HepG2 (cell line): ENCODE measurements around the gene NOCT. TPM values are rescaled to one million over a fixed set of nuclear protein-coding genes. Genes with fewer than 3 reads are reported as not detected.
A peak's percentile ranks its signal among the peaks of the same experiment; 100 is the strongest.

Source experiments
- CCAR2 ChIP-seq: fragments of 200-400 bp; formaldehyde crosslinking; optimal IDR thresholded peaks from 2 replicates; pipeline ENCODE3; 2018; ENCODE audit warnings: low read depth, mild to moderate bottlenecking, low read length, moderate library complexity
- MNT ChIP-seq: fragments of 450-650 bp; IDR thresholded peaks from 2 replicates; pipeline ENCODE4 v1.6.1; 2016
- PBX3 ChIP-seq: sonication (generic); formaldehyde crosslinking; IDR thresholded peaks from 2 replicates; pipeline ENCODE4 v1.8.1; 2023; ENCODE audit warnings: missing genetic modification reagents, inconsistent platforms, borderline replicate concordance
- PHF20 ChIP-seq: sonication (generic); formaldehyde crosslinking; IDR thresholded peaks from 2 replicates; pipeline ENCODE4 v1.5.0; 2020; ENCODE audit warnings: mild to moderate bottlenecking, missing genetic modification reagents
- PHF8 ChIP-seq: sonication (generic); formaldehyde crosslinking; IDR thresholded peaks from 2 replicates; pipeline ENCODE4 v1.5.0; 2020; ENCODE audit warnings: missing genetic modification reagents
- POLR2G ChIP-seq: fragments of 200-400 bp; formaldehyde crosslinking; IDR thresholded peaks from 2 replicates; pipeline ENCODE4 v1.6.1; 2018; ENCODE audit warnings: mild to moderate bottlenecking, low read depth, low read length, moderate library complexity
- RXRB ChIP-seq: IDR thresholded peaks from 2 replicates; pipeline ENCODE4 v1.6.1; 2016; ENCODE audit warnings: borderline replicate concordance, missing genetic modification reagents, missing compliant biosample characterization
- TMF1 ChIP-seq: sonication (generic); formaldehyde crosslinking; IDR thresholded peaks from 2 replicates; pipeline ENCODE4 v1.8.1; 2022; ENCODE audit warnings: low read depth, missing genetic modification reagents
- ZBTB37 ChIP-seq: sonication (generic); formaldehyde crosslinking; IDR thresholded peaks from 2 replicates; pipeline ENCODE4 v1.4.0; 2020; ENCODE audit warnings: mild to moderate bottlenecking, missing genetic modification reagents
- ZBTB43 ChIP-seq: sonication (generic); formaldehyde crosslinking; conservative IDR thresholded peaks from 2 replicates; pipeline ENCODE4 v1.4.0; 2020; ENCODE audit warnings: missing genetic modification reagents
- ZEB1 ChIP-seq: IDR thresholded peaks from 2 replicates; pipeline ENCODE4 v1.6.1; 2012; ENCODE audit warnings: mild to moderate bottlenecking, low read depth, inconsistent platforms; ENCODE audit not compliant: insufficient replicate concordance
- ZFP41 ChIP-seq: sonication (generic); formaldehyde crosslinking; IDR thresholded peaks from 2 replicates; pipeline ENCODE4 v1.4.0; 2020; ENCODE audit warnings: mild to moderate bottlenecking, missing genetic modification reagents, borderline replicate concordance
- ZNF124 ChIP-seq: sonication (generic); formaldehyde crosslinking; IDR thresholded peaks from 2 replicates; pipeline ENCODE4 v1.4.0; 2020; ENCODE audit warnings: missing genetic modification reagents
- ZNF280D ChIP-seq: sonication (generic); formaldehyde crosslinking; IDR thresholded peaks from 2 replicates; pipeline ENCODE4 v1.5.1; 2020; ENCODE audit warnings: mild to moderate bottlenecking, missing genetic modification reagents
- ZNF326 ChIP-seq: sonication (generic); formaldehyde crosslinking; IDR thresholded peaks from 2 replicates; pipeline ENCODE4 v1.4.0; 2020; ENCODE audit warnings: missing genetic modification reagents, borderline replicate concordance
- ZNF841 ChIP-seq: sonication (generic); formaldehyde crosslinking; IDR thresholded peaks from 2 replicates; pipeline ENCODE4 v1.8.1; 2023; ENCODE audit warnings: missing genetic modification reagents, borderline replicate concordance
- polyA plus RNA-seq, 8 experiments: library from polyadenylated mRNA; depleted of rRNA in 3 of 8; stranded (reverse) in 7 of 8; unstranded in 1 of 8; fragments of >200 nt; fragmentation: Illumina TruSeq in 4 of 8; extraction: Trizol in 4 of 8; gene quantifications; 2 replicates each; pipeline versions ENCODE4 v1.2.1 to v1.2.3, GENCODE V29; 2011 to 2016; ENCODE audit warnings: low read depth in 4 of 8, missing spikeins in 1 of 8, mixed read lengths in 1 of 8; ENCODE audit not compliant: insufficient read depth in 1 of 8
- total RNA-seq, 5 experiments: library from RNA; depleted of rRNA; stranded (reverse); fragments of >200 nt; fragmentation: Illumina TruSeq; extraction: Trizol; gene quantifications; 2 replicates each; pipeline ENCODE4 v1.2.3, GENCODE V29; 2016; ENCODE audit warnings: low read depth in 1 of 5

The NOCT gene
- total and polyA plus RNA-seq, 2 of the 13 experiments (the other 11 are each of a cell fraction or from before 2014, with no cell fraction given) = 3.6 to 13.1 TPM

- TF ChIP-seq ZNF280D (no peak), POLR2G (peak; percentile 17; the same call in 1 of the 2 replicates), ZBTB37 (CRISPR knock-in tag) (no peak), ZFP41 (CRISPR knock-in tag) (0 out of 2 replicates have a peak, but pooled peaks have one; percentile 3), ZBTB43 (CRISPR knock-in tag) (peak; percentile 27; the same call in 1 of the 2 replicates), PHF20 (CRISPR knock-in tag) (peak; percentile 80), RXRB (CRISPR knock-in tag) (peak; percentile 56), TMF1 (CRISPR knock-in tag) (no peak), ZNF124 (CRISPR knock-in tag) (peak; percentile 59; the same call in 1 of the 2 replicates), CCAR2 (no peak), MNT (peak; percentile 85), ZNF326 (CRISPR knock-in tag) (no peak), PHF8 (0 out of 2 replicates have a peak, but pooled peaks have one; percentile 0), ZEB1 (no peak), ZNF841 (CRISPR knock-in tag) (0 out of 2 replicates have a peak, but pooled peaks have one; percentile 2), PBX3 (CRISPR knock-in tag) (no peak)
Observed at GRCh38 chr4:139082750-139083606, 67.4 kb downstream of the NOCT start (continued).
